NCI-H2227 (cell line): Measurements from ENCODE around the gene CLIC1.
"Not testable (repeated sequence)": the region's sequence is repeated elsewhere in the genome, so short reads cannot be mapped to it uniquely, and the experiment has no call there.

Experiments
- DNase-seq: peaks from one replicate; lab custom pipeline; 2025; ENCODE audit not compliant: unreplicated experiment; lab: John Stamatoyannopoulos, UW

The CLIC1 gene

GRCh38 chr6:31723980-31724691 lies 12.2 kb downstream of the CLIC1 start:
- no peak for DNase-seq

GRCh38 chr6:31723245-31723979 lies 12.9 kb downstream of the CLIC1 start, which contains the start of gene MPIG6B:
MPIG6B (plus strand) TSS chr6:31723373; CDS start chr6:31723384, 11 bp downstream.
- no peak for DNase-seq

GRCh38 chr6:31722173-31722572 lies 14.2 kb downstream of the CLIC1 start:
- no peak for DNase-seq

GRCh38 chr6:31721351-31722020 lies 14.8 kb downstream of the CLIC1 start, which contains the start of gene LY6G6C:
LY6G6C (minus strand) TSS chr6:31721746; CDS start chr6:31721679, 67 bp downstream.
- DNase-seq: no peak

- DNase-seq: no peak
These were observed 16.0 kb downstream of the CLIC1 start for GRCh38 chr6:31720196-31720770.

GRCh38 chr6:31719001-31719400 lies 17.3 kb downstream of the CLIC1 start:
- no peak for DNase-seq

GRCh38 chr6:31718265-31718664 lies 18.1 kb downstream of the CLIC1 start:
- DNase-seq: no peak

- peak; percentile 29 for DNase-seq
These were observed 18.7 kb downstream of the CLIC1 start for GRCh38 chr6:31717499-31718222.

- no peak for DNase-seq
These were observed 21.0 kb downstream of the CLIC1 start, which contains the start of gene LY6G6D for GRCh38 chr6:31715022-31715958. LY6G6D (plus strand) TSS chr6:31715348; CDS start chr6:31715356, 8 bp downstream.

- DNase-seq: peak; percentile 80
These were observed 22.2 kb downstream of the CLIC1 start for GRCh38 chr6:31713991-31714684.

- no peak for DNase-seq
These were observed 22.9 kb downstream of the CLIC1 start for GRCh38 chr6:31713465-31713864.

GRCh38 chr6:31712296-31712695 lies 24.0 kb downstream of the CLIC1 start:
- DNase-seq: no peak

- no peak for DNase-seq
These were observed 25.1 kb downstream of the CLIC1 start for GRCh38 chr6:31711233-31711632.

GRCh38 chr6:31710523-31711219 lies 25.7 kb downstream of the CLIC1 start:
- no peak for DNase-seq

- DNase-seq: not testable (repeated sequence)
These were observed 27.2 kb downstream of the CLIC1 start for GRCh38 chr6:31709157-31709556.

- no peak for DNase-seq
These were observed 28.1 kb downstream of the CLIC1 start for GRCh38 chr6:31708224-31708623.

GRCh38 chr6:31707701-31708100 lies 28.6 kb downstream of the CLIC1 start:
- DNase-seq: no peak

GRCh38 chr6:31706599-31706998 lies 29.7 kb downstream of the CLIC1 start, which contains the start of gene LY6G6F:
LY6G6F (plus strand) TSS chr6:31706866; CDS start chr6:31706907, 41 bp downstream.
- DNase-seq: no peak
